Calu3 (cell line): ENCODE data around the gene NXPE4. TPM values are rescaled to one million over a fixed set of nuclear protein-coding genes. Genes with fewer than 3 reads are reported as not detected.
"Not testable (repeated sequence)": the region's sequence is repeated elsewhere in the genome, so short reads cannot be mapped to it uniquely, and the experiment has no call there.

Source experiments
- BruUV-seq: library from RNA; stranded (reverse); fragments of 400-500 nt; replicated peaks from 2 replicates; lab custom pipeline; 2021; lab: Mats Ljungman, UMichigan
- CTCF ChIA-PET: fragments of 300-600 bp; sonication (Branson Sonifier 250); formaldehyde crosslinking; loops from one replicate; lab custom pipeline; 2022; ENCODE audit warnings: antibody characterized with exemption; lab: Charles Lee
- DNase-seq: peaks from one replicate; pipeline ENCODE4 v3.0.0; 2022
- H3K27ac Mint-ChIP-seq: one replicate; pipeline ENCODE4 v1.8.0; 2022; ENCODE audit warnings: mixed read lengths; ENCODE audit not compliant: unreplicated experiment
- H3K27me3 Mint-ChIP-seq: one replicate; pipeline ENCODE4 v1.8.0; 2022; ENCODE audit warnings: mixed read lengths; ENCODE audit not compliant: unreplicated experiment
- H3K36me3 Mint-ChIP-seq: one replicate; pipeline ENCODE4 v1.8.0; 2022; ENCODE audit warnings: mild to moderate bottlenecking, moderate library complexity, mixed read lengths; ENCODE audit not compliant: insufficient read depth, unreplicated experiment
- H3K4me1 Mint-ChIP-seq: one replicate; pipeline ENCODE4 v1.8.0; 2022; ENCODE audit warnings: mild to moderate bottlenecking, low read depth, mixed read lengths; ENCODE audit not compliant: unreplicated experiment
- H3K4me3 Mint-ChIP-seq: one replicate; pipeline ENCODE4 v1.8.0; 2022; ENCODE audit warnings: mild to moderate bottlenecking, low read depth, moderate library complexity, mixed read lengths; ENCODE audit not compliant: unreplicated experiment
- H3K9me3 Mint-ChIP-seq: one replicate; pipeline ENCODE4 v1.8.0; 2022; ENCODE audit warnings: low read depth, mixed read lengths; ENCODE audit not compliant: unreplicated experiment
- intact Hi-C: fragments of 100-400 bp; cut with micrococcal nuclease; formaldehyde crosslinking; loops from one replicate; pipeline ENCODE4 v1.10.0; 2022; ENCODE audit not compliant: unreplicated experiment
- total RNA-seq: library from RNA; stranded (reverse); gene quantifications from 2 replicates; pipeline ENCODE4 v1.2.3, GENCODE V29; 2022
- TF ChIP-seq, protein P1 (sequence below): fragments of 200-600 bp; IDR thresholded peaks from one replicate; pipeline ENCODE4 v1.8.0; 2022; ENCODE audit warnings: antibody characterized with exemption; ENCODE audit not compliant: unreplicated experiment

The NXPE4 gene
- total RNA-seq, 1 experiment from 2014 or later = not detected

DNA sequence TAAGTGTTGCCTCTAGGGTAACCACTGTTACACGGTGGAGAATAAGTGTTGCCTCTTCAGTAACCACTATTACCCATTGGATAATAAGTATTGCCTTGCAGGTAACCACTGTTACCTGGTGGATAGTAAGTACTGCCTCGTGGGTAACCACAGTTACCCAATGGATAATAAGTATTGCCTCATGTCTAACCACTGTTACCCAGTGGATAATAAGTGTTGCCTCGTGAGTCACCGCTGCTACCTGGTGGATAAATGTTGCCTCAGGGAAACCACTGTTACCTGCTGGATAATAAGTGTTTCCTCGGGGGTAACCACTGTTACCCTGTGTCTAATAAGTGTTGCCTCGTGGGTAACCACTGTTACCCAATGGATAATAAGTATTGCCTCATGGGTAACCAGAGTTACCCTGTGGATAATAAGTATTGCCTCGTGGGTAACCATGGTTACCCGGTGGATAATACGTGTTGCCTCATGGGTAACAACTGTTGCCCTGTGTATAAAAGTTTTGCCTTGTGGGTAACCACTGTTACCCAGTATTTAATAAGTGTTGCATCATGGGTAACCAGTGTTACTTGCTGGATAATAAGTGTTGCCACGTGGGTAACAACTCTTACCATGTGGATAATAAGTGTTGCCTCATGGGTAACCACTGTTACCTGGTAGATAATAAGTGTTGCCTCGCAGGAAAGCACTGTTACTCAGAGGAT, 12.3 kb upstream of the NXPE4 start:
- intact Hi-C loops = no loop called here
- CTCF ChIA-PET = no interaction called here
- no peak overlapping the region for H3K27ac Mint-ChIP-seq
- no peaks in the 10 kb centered on the region for H3K9me3 Mint-ChIP-seq
- TF ChIP-seq, protein P1, sequence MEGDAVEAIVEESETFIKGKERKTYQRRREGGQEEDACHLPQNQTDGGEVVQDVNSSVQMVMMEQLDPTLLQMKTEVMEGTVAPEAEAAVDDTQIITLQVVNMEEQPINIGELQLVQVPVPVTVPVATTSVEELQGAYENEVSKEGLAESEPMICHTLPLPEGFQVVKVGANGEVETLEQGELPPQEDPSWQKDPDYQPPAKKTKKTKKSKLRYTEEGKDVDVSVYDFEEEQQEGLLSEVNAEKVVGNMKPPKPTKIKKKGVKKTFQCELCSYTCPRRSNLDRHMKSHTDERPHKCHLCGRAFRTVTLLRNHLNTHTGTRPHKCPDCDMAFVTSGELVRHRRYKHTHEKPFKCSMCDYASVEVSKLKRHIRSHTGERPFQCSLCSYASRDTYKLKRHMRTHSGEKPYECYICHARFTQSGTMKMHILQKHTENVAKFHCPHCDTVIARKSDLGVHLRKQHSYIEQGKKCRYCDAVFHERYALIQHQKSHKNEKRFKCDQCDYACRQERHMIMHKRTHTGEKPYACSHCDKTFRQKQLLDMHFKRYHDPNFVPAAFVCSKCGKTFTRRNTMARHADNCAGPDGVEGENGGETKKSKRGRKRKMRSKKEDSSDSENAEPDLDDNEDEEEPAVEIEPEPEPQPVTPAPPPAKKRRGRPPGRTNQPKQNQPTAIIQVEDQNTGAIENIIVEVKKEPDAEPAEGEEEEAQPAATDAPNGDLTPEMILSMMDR = no peak
- no peaks in the 10 kb centered on the region for H3K4me1 Mint-ChIP-seq
- no TSS peak for BruUV-seq
- no peak overlapping the region for H3K4me3 Mint-ChIP-seq
- no peak for DNase-seq
- no peaks in the 10 kb centered on the region for H3K27me3 Mint-ChIP-seq
- H3K36me3 Mint-ChIP-seq = no peaks in the 10 kb centered on the region

DNA sequence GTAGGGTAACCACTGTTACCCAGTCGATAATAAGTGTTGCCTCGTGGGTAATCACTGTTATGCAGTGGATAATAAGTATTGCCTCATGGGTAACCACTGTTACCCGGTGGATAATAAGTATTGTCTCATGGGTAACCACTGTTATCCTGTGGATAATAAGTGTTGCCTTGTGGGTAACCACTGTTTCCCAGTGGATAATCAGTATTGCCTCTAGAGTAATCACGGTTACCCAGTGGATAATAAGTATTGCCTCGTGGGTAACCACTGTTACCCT, 11.2 kb upstream of the NXPE4 start:
- BruUV-seq, H3K4me1 Mint-ChIP-seq, H3K27me3 Mint-ChIP-seq, H3K36me3 Mint-ChIP-seq, H3K9me3 Mint-ChIP-seq, DNase-seq, CTCF ChIA-PET, H3K27ac Mint-ChIP-seq, H3K4me3 Mint-ChIP-seq, intact Hi-C loops: not testable (repeated sequence)

DNA sequence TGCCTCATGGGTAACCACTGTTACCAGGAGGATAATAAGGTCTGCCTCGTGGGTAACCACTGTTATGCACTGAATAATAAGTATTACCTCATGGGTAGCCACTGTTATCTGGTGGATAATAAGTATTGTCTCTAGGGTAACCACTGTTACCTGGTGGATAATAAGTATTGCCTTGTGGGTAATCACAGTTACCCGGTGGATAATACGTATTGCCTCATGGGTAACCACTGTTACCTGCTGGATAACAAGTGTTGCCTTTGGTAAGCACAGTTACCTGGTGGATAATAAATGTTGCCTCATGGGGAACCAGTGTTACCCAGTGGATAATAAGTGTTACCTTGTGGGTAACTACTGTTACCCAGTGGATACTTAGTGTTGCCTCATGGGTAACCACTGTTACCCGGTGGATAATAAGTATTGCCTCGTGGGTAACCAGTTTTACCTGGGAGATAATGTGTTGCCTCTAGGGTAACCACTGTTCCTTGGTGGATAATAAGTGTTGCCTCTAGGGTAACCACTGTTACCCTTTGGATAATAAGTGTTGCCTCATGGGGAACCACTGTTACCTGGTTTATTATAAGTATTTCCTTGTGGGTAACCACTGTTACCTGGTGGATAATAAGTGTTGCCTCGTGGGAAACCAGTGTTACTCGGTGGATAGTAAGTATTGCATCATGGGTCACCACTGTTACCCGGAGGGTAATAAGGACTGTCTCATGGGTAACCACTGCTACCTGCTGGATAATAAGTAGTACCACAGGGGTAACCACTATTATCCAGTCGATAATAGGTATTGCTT, 10.6 kb upstream of the NXPE4 start:
- Mint-ChIP-seq H3K27me3 (no peaks in the 10 kb centered on the region), H3K36me3 (no peaks in the 10 kb centered on the region), H3K27ac (no peak overlapping the region), H3K9me3 (no peaks in the 10 kb centered on the region), H3K4me1 (no peaks in the 10 kb centered on the region), H3K4me3 (no peak overlapping the region)
- intact Hi-C loops = no loop called here
- DNase-seq = no peak
- no TSS peak for BruUV-seq
- TF ChIP-seq, protein P1 = no peak
- CTCF ChIA-PET = no interaction called here

DNA sequence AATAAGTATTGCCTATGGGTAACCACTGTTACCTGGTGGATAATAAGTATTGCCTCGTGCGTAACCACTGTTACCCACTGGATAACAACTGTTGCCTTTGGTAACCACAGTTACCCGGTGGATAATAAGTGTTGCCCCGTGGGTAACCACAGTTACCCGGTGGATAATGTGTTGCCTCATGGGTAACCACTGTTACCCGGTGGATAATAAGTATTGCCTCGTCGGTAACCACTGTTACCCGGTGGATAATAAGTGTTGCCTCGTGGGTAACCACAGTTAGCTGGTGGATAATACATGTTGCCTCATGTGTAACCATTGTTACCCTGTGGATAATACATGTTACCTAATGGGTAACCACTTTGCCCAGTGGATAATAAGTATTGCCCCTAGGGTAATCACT, 9.8 kb upstream of the NXPE4 start:
- no TSS peak for BruUV-seq
- intact Hi-C loops = no loop called here
- Mint-ChIP-seq H3K36me3 (no peaks in the 10 kb centered on the region), H3K4me1 (no peaks in the 10 kb centered on the region), H3K4me3 (no peak overlapping the region), H3K27me3 (no peaks in the 10 kb centered on the region), H3K9me3 (no peaks in the 10 kb centered on the region), H3K27ac (no peak overlapping the region)
- CTCF ChIA-PET = no interaction called here
- TF ChIP-seq, protein P1 = no peak
- no peak for DNase-seq

DNA sequence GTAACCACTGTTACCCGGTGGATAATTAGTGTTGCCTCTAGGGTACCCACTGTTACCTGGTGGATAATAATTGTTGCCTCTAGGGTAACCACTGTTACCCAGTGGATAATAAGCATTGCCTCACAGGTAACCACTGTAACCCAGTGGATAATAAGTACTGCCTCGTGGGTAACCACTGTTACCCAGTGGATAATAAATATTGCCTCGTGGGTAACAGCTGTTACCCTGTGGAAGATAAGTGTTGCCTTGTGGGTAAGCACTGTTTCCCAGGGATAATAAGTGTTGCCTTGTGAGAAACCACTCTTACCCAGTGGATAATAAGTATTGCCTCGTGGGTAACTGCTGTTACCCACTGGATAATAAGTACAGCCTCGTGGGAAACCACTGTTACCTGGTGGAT, 9.3 kb upstream of the NXPE4 start:
- Mint-ChIP-seq H3K9me3 (no peaks in the 10 kb centered on the region), H3K36me3 (no peaks in the 10 kb centered on the region), H3K27ac (no peak overlapping the region), H3K4me3 (no peak overlapping the region), H3K4me1 (no peaks in the 10 kb centered on the region), H3K27me3 (no peaks in the 10 kb centered on the region)
- BruUV-seq = no TSS peak
- TF ChIP-seq, protein P1 = no peak
- CTCF ChIA-PET = no interaction called here
- DNase-seq = no peak
- intact Hi-C loops = no loop called here
